Measurements from ENCODE around the gene PLEKHG4B.
"Not testable (repeated sequence)": the region's sequence is repeated elsewhere in the genome, so short reads cannot be mapped to it uniquely, and the experiment has no call there.

DNA sequence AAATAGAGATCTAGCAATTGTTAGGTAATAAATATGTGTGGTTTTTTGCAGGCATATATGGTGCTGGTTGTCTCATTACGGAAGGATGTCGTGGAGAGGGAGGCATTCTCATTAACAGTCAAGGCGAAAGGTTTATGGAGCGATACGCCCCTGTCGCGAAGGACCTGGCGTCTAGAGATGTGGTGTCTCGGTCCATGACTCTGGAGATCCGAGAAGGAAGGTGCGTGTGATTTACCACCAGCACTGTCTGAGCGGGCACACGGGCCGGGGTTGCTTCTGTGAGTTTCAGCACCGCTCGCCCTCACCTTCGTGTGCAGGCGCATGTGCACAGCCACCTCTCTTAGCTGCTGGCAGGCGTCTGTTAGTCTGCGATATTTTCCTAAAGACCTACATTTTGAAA, 141.5 kb downstream of the PLEKHG4B start:
- TF ChIP-seq, protein P1, sequence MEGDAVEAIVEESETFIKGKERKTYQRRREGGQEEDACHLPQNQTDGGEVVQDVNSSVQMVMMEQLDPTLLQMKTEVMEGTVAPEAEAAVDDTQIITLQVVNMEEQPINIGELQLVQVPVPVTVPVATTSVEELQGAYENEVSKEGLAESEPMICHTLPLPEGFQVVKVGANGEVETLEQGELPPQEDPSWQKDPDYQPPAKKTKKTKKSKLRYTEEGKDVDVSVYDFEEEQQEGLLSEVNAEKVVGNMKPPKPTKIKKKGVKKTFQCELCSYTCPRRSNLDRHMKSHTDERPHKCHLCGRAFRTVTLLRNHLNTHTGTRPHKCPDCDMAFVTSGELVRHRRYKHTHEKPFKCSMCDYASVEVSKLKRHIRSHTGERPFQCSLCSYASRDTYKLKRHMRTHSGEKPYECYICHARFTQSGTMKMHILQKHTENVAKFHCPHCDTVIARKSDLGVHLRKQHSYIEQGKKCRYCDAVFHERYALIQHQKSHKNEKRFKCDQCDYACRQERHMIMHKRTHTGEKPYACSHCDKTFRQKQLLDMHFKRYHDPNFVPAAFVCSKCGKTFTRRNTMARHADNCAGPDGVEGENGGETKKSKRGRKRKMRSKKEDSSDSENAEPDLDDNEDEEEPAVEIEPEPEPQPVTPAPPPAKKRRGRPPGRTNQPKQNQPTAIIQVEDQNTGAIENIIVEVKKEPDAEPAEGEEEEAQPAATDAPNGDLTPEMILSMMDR (IDR thresholded peaks at IDR 0.05), result not testable (repeated sequence)
- TF ChIP-seq POLR2A (IDR thresholded peaks at IDR 0.05), result not testable (repeated sequence)

All from thyroid gland (tissue), 4 donors.